GM10847 (cell line): ENCODE measurements around the gene SELENOV.

ENCODE experiments used
- POLR2A ChIP-seq: IDR thresholded peaks from 2 replicates; pipeline ENCODE4 v1.6.1; 2011; ENCODE audit not compliant: insufficient read length; ENCODE audit errors: extremely low read depth

SELENOV gene, protein sequence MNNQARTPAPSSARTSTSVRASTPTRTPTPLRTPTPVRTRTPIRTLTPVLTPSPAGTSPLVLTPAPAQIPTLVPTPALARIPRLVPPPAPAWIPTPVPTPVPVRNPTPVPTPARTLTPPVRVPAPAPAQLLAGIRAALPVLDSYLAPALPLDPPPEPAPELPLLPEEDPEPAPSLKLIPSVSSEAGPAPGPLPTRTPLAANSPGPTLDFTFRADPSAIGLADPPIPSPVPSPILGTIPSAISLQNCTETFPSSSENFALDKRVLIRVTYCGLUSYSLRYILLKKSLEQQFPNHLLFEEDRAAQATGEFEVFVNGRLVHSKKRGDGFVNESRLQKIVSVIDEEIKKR

DNA sequence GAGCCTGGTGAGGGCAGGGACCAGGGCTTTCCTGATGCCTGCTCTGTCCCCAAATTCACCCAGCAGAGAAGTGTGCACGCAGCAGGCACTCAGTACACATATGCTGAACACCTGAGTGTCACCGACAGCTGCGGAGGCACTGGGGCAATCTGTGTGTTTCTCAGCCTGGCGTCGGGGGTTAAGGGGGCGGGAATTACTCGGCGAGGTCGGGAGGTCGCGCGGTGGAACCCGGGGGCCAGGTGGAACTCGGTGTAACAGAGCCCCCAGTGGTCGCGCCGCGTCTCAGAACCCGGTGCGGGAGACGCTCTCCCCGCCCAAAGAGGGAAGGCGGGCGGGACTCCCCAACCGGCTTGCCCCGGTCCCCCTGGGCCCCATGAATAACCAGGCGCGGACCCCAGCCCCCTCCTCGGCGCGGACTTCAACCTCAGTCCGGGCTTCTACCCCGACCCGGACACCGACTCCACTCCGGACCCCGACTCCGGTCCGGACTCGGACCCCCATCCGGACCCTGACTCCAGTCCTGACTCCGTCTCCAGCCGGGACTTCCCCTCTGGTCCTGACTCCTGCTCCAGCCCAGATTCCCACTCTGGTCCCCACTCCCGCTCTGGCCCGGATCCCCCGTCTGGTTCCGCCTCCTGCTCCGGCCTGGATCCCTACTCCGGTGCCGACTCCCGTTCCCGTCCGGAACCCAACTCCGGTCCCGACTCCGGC, at the start of gene SELENOV:
Gene SELENOV (plus strand): TSS at position 300 of the 711 bp plus-strand sequence. CDS start 74 bp downstream, at position 374.
- no peak for TF ChIP-seq POLR2A

DNA sequence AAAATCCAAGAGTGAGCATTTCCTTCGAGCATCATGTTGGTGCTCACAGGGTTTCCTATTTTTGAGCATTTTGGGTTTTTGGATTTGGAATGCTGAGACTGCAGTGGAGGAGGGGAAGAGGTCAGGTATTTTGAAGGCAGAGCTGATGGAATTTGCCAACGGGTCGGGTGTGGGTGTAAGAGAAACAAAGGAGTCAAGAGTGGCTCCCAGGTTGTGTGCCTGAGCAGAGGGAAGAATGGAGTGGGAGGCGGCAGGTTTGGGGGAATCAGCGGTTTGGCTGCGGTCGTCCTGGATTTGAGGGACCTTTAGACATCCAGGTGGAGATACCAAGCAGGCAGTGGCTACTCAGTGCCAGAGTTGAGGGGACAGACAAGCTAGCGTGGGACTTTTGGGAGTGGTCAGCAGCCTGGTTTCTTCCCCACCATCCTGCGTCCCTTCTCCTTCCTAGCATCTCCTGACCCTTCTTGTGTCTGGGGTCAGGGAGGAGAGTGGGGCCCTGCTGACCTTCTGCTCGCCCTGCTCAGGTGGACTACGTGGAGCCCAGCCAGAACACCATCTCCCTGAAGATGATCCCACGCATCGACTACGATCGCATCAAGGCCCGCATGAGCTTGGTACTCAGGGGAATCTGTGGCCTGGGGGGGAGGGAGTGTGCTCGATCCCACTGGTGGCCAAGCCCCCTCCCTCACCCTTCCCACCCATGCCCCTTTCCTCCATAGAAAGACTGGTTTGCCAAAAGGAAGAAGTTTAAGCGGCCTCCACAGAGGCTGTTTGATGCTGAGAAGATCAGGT, 48.8 kb upstream of the SELENOV start:
- no peak for TF ChIP-seq POLR2A

DNA sequence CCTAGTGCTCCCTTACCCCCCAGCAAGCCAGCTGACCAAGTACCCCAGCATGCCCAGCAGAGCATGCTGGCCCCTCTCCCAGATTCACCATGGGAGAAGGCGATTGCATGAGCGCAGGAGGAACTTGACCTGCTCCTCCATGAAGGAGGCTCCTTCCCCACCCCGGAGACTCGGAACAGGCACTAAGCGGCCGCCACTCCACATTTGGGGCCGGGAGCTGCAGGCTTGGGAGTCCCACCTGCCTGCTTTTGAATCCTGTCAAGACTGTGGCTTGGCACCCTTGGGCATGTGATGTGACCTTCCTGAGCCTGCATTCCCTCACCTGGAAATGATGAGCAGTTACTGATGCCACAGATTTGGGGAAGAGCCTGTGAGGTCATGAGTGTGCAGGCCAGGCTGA, 47.0 kb upstream of the SELENOV start:
- no peak for TF ChIP-seq POLR2A

DNA sequence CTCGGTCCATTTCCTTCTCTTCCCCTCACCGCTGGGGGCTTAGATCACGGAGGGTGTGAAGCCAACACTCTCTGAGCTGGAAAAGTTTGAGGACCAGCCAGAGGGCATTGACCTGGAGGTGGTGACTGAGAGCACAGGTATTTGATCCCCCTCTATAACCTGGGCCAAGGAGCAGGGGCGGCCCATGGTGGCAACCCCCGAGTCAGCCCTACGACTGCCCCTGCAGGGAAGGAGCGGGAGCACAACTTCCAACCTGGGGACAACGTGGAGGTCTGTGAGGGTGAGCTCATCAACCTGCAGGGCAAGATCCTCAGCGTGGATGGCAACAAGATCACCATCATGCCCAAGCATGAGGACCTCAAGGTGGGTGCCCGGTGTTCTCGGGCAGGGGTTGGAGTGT, 45.9 kb upstream of the SELENOV start:
- TF ChIP-seq POLR2A: no peak

DNA sequence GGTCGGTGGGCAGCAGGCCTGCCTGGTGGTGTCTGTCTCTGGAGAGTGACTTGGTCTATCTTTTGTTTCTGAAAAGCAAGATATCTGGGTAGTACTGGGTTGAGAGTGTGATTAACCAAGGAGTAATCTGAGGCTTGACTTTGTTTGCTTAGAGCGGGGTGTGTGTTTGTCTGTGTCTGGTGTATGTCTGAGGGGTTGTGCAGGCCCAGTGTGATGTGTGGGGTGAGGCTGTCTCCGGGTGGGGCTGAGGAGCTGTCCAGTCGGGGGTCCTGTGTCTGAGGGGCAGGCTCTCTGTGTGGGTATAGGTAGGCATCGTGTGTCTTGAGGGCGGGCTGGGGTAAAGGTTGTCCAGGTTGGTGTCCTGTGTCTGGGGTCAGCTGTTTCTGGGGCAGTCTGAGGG, 45.4 kb upstream of the SELENOV start:
- no peak for TF ChIP-seq POLR2A

DNA sequence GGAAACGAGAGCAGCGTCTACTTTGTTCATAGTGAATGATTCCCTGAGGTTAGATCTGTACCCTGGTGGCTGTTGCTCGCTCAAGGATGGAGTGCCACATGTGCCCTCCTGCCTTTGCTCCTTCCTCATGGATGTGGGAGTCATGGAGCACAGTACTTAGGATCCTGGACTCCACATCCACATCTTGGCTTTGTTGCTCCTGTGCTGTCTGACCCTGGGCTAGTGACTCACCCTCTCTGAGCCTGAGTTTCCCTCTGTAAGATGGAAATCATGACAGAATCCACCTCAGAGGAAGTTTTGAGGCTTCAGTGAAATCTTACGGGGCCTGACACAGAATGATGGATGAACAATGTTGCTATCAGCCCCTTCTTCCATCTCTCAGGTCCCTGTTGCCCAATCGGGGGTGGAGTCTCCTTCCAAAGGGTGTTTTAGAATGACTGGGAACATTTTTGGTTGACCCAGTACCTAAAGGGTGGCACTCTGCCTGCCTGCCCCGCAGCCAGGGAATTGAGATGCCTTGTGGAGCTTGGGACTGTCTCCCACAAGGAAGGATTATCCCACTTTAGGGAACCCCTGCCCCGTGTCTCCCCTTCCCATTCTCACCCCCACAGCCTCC, 44.1 kb upstream of the SELENOV start:
- TF ChIP-seq POLR2A: no peak

DNA sequence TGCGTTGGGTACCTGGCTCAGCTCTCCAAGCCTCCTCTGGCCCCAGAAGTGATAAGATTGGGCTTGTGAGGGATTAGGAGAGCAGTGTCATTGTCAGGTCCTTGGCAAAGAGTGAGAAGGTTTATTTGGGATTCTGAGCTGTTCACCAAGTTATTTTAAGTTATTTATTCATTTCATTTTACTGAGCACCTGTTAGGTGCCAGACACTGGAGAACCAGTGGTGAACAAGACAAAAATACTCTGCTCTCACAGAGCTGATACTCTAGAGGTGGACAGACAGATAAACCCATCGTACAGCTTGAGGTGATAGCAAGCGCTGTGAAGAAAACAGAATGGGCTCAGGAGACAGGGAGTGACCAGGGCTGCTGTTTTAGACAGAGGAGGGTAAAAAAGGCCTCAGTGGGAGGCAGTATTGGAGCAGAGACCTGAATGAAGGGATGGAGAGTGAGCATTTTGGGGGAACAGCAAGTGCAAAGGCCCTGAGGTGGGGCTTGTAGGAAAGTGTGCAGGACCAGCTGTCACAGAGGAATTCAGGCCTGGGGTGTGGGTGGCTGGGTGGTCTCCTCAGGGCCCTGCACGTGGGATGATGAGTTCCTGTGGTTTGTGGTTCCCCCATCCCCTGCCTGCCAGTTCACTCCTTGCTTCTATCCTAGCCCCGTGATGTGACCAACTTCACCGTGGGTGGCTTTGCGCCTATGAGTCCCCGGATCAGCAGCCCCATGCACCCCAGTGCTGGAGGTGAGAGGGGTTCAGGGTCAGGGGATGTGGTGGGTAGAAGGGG, 43.0 kb upstream of the SELENOV start:
- no peak for TF ChIP-seq POLR2A

DNA sequence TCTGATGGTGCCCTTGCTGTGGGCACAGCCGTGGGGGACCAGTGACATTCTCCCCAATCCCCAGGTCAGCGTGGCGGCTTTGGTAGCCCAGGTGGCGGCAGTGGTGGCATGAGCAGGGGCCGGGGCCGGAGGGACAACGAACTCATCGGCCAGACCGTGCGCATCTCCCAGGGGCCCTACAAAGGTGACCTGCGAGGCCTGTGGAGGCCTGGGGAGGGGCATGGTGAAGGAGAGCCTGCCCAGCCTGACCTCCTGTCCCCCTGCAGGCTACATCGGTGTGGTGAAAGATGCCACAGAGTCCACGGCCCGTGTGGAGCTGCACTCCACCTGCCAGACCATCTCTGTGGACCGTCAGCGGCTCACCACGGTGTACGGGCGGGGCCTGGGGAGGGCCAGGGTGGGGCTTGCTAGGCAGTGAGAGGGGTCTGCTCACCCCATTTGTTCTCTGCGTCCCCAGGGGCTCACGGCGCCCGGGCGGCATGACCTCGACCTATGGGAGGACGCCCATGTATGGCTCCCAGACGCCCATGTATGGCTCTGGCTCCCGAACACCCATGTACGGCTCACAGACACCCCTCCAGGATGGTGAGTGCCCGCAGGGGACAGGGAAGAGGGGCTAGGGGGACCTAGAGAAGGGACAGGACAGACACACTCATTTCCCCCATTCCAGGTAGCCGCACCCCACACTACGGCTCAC, 42.0 kb upstream of the SELENOV start:
- TF ChIP-seq POLR2A: no peak

DNA sequence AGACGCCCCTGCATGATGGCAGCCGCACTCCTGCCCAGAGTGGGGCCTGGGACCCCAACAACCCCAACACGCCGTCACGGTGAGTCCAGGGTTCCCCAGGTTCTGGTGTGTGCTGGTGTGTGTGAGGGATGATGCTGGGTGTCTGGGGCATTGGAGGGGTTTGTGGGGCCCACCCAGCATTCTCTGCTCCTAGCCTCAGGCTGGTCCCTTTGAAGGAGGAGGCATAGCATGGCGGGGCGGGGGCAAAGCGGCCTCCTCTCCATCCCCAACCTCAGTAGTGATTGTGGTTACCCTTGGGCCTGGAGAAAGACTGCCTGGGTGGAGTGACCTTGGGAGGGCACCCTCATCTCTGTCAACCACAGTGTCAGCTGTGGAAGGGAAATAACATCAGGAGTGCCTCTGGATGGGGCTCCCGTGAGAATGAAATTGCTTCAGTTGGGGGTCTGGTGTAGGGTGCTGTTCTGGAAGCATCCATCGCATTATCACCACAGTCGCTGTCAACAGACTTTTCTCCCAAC, 41.4 kb upstream of the SELENOV start:
- no peak for TF ChIP-seq POLR2A

DNA sequence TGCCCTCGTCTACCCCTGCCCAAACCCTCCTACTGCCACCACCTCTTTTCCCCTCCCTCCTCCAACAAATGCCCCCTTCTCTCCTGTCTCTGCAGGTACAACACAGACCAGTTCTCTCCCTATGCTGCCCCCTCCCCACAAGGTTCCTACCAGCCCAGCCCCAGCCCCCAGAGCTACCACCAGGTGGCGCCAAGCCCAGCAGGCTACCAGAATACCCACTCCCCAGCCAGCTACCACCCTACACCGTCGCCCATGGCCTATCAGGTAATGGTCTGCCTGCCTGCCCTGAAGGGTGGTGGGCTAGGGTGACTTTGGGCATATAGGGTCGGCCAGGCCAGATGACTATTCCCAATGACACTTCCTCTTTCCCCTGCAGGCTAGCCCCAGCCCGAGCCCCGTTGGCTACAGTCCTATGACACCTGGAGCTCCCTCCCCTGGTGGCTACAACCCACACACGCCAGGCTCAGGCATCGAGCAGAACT, 40.8 kb upstream of the SELENOV start:
- TF ChIP-seq POLR2A: no peak

DNA sequence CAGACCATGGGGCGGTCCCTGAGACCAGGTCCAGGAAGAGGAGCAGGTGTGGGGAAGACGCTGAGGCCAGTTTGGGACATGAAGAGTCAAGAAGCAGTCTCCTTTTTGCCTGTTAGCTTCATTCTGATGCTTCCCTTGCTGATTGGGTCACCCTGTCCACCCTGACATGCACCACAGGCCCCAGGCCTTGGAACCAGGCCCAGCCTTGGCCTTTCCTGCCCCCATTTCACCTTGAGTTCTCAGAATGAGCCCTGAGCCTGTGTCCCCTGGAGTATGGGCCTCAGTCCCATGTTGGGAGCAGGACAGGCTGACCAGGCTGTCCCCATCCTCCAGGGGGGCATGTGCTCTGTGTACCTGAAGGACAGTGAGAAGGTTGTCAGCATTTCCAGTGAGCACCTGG, 39.2 kb upstream of the SELENOV start:
- TF ChIP-seq POLR2A: no peak

DNA sequence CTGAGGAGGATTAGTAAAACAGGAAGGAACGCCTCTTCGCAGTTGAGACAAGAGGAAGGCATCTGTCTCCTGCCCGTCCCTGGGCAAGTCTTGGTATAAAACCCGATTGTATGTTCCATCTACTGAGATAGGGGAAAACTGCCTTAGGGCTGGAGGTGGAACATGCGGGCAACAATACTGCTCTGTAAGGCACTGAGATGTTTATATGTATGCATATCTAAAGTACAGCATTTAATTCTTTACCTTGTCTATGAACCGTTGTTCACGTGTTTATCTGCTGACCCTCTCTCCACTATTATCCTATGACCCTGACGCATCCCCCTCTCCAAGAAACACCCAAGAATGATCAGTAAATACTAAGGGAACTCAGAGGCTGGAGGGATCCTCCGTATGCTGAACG, 35.0 kb upstream of the SELENOV start:
- TF ChIP-seq POLR2A: no peak

DNA sequence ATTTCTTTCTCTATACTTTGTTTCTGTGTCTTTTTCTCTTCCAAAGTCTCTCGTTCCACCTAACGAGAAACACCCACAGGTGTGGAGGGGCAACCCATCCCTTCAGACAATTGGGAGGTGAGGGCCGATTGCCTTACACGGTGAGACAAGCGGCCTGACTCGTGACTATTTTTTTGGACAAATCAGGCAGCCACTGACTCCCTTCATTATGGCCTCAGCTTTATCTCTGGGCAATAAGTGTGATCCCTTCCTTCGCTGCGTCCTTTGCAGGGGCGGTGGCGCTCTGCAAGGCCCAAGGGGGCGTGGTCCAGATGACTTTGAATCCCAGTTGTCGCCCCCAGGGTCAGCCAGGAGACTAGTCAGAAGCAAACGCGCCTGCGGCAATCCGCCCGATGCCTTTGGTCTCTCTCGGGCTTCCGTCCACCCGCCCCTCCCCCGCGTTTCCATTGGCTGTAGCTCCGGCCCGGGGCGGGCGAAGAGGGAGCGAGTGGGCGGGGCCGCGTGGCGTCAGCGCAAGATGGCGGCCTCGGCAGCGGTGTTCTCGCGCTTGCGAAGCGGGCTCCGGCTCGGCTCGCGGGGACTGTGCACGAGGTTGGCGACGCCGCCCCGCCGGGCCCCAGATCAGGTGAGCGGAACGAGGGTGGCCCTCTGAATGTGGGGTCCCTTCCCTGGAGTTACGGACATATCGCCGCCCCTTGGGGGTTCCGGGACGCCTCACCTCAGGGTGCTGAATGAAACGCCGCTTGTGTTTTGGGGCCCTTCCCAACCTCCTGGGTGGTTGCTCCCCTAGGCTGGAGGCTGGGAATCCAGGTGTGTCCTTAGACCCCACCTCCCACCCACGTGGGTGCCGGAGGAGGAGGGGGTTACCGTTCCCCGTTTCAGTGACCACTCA, 34.4 kb upstream of the SELENOV start, which contains the start of gene TIMM50:
Gene TIMM50 (plus strand): TSS at position 502 of the 892 bp plus-strand sequence. CDS start 16 bp downstream, at position 518.
- peak; percentile 80 for TF ChIP-seq POLR2A
